A673 (cell line): ENCODE results near the gene RAC2. TPM values are rescaled to one million over a fixed set of nuclear protein-coding genes. Genes with fewer than 3 reads are reported as not detected.

Source experiments
- BruUV-seq: library from RNA; stranded (reverse); fragments of 400-500 nt; replicated peaks from 2 replicates; lab custom pipeline; 2021; lab: Mats Ljungman, UMichigan
- CTCF ChIA-PET: fragments of 300-600 bp; sonication (Branson Sonifier 250); formaldehyde crosslinking; loops from one replicate; lab custom pipeline; 2022; ENCODE audit warnings: antibody characterized with exemption; lab: Charles Lee
- POLR2A ChIA-PET: fragments of 300-600 bp; sonication (Branson Sonifier 250); formaldehyde crosslinking; loops from one replicate; lab custom pipeline; 2022; ENCODE audit warnings: antibody characterized with exemption; ENCODE audit not compliant: low non-redundant PET; lab: Charles Lee
- DNase-seq: peaks from one replicate; pipeline ENCODE4 v3.0.0-alpha.2; 2015; ENCODE audit warnings: low spot score
- H3K27ac ChIP-seq: fragments of 200-600 bp; sonication (generic); 2 replicates; pipeline ENCODE4 v1.5.1; 2016; ENCODE audit warnings: mixed run types, low read depth, mild to moderate bottlenecking, mixed read lengths, antibody characterized with exemption, low read length; ENCODE audit not compliant: poor library complexity, severe bottlenecking
- H3K27me3 ChIP-seq: fragments of 200-600 bp; sonication (generic); replicated peaks from 2 replicates; pipeline ENCODE4 v1.6.1; 2017; ENCODE audit warnings: mixed run types, low read depth, mild to moderate bottlenecking, mixed read lengths, antibody characterized with exemption, low read length; ENCODE audit not compliant: insufficient read depth, poor library complexity
- H3K36me3 ChIP-seq: fragments of 200-600 bp; sonication (generic); 2 replicates; pipeline ENCODE4 v1.6.1; 2016; ENCODE audit warnings: mixed run types, mild to moderate bottlenecking, mixed read lengths, antibody characterized with exemption, low read length; ENCODE audit not compliant: insufficient read depth, poor library complexity, severe bottlenecking
- H3K4me1 ChIP-seq: fragments of 200-600 bp; sonication (generic); 2 replicates; pipeline ENCODE4 v1.6.1; 2017; ENCODE audit warnings: mixed run types, mild to moderate bottlenecking, mixed read lengths, antibody characterized with exemption, low read length; ENCODE audit not compliant: insufficient read depth, poor library complexity, severe bottlenecking
- H3K4me3 ChIP-seq: fragments of 200-600 bp; sonication (generic); 2 replicates; pipeline ENCODE4 v1.5.1; 2016; ENCODE audit warnings: low read depth, mixed run types, mild to moderate bottlenecking, mixed read lengths, low read length; ENCODE audit not compliant: poor library complexity, severe bottlenecking
- H3K9me3 ChIP-seq: fragments of 200-600 bp; sonication (generic); 2 replicates; pipeline ENCODE4 v1.6.1; 2016; ENCODE audit warnings: mixed run types, low read depth, mild to moderate bottlenecking, mixed read lengths, antibody characterized with exemption, low read length; ENCODE audit not compliant: poor library complexity, severe bottlenecking
- EZH2 ChIP-seq: fragments of 200-600 bp; sonication (generic); IDR thresholded peaks from 2 replicates; pipeline ENCODE4 v1.6.1; 2017; ENCODE audit warnings: borderline replicate concordance, low read depth, mild to moderate bottlenecking, mixed read lengths, antibody characterized with exemption, low read length; ENCODE audit not compliant: poor library complexity, severe bottlenecking
- intact Hi-C: fragments of 100-400 bp; cut with micrococcal nuclease; formaldehyde crosslinking; loops from one replicate; pipeline ENCODE4 v1.10.0; 2022; ENCODE audit not compliant: unreplicated experiment
- total RNA-seq: library from RNA; stranded (reverse); gene quantifications from 2 replicates; pipeline ENCODE4 v1.2.3, GENCODE V29; 2021
- TF ChIP-seq, protein P1 (sequence below): fragments of 300-800, 200-600 bp; sonication (generic); conservative IDR thresholded peaks from 2 replicates; pipeline ENCODE4 v1.5.1; 2017; ENCODE audit warnings: low read depth, mild to moderate bottlenecking, antibody characterized with exemption, low read length, moderate library complexity, mixed read lengths

RAC2 gene
- total RNA-seq, 1 experiment from 2014 or later = 4.0 TPM

DNA sequence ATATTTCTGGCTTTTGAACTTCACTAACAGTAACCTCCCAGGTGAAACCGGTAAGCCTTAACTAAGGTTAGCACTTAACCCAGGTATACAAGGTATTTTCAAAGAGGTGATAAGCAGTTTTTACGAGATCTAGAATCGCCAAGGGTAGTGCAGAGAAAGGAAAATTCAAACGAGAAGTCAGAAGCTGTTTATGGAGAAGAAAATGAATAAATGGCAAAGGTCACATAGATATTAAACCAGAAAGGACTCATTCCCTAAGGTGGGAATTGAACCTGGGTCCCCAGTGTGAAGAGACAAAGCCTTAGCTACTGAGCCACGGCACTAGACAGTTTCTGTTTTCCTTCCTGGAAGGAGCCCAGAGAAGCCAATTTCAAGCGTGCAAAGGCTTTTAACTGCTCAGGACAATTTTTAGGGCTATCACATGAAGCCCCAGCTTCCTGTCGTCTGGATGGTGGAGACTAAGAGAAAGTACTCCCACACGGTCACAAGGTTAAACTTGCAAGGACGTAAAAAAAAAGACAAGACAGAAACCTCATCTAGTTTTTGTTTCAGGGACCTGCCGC is 50.4 kb downstream of the RAC2 start:
- no peak overlapping the region for H3K27ac ChIP-seq
- DNase-seq = peak; percentile 11
- H3K4me1 ChIP-seq = peaks cover 27% of the 10 kb centered on the region
- intact Hi-C loops = no loop called here
- H3K4me3 ChIP-seq = no peak overlapping the region
- H3K36me3 ChIP-seq = no peaks in the 10 kb centered on the region
- TF ChIP-seq EZH2 = no peak
- TF ChIP-seq, protein P1, sequence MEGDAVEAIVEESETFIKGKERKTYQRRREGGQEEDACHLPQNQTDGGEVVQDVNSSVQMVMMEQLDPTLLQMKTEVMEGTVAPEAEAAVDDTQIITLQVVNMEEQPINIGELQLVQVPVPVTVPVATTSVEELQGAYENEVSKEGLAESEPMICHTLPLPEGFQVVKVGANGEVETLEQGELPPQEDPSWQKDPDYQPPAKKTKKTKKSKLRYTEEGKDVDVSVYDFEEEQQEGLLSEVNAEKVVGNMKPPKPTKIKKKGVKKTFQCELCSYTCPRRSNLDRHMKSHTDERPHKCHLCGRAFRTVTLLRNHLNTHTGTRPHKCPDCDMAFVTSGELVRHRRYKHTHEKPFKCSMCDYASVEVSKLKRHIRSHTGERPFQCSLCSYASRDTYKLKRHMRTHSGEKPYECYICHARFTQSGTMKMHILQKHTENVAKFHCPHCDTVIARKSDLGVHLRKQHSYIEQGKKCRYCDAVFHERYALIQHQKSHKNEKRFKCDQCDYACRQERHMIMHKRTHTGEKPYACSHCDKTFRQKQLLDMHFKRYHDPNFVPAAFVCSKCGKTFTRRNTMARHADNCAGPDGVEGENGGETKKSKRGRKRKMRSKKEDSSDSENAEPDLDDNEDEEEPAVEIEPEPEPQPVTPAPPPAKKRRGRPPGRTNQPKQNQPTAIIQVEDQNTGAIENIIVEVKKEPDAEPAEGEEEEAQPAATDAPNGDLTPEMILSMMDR = no peak
- peaks cover 8% of the 10 kb centered on the region for H3K9me3 ChIP-seq
- ChIA-PET CTCF (no interaction called here), POLR2A (no interaction called here)
- BruUV-seq = no TSS peak
- no peaks in the 10 kb centered on the region for H3K27me3 ChIP-seq

DNA sequence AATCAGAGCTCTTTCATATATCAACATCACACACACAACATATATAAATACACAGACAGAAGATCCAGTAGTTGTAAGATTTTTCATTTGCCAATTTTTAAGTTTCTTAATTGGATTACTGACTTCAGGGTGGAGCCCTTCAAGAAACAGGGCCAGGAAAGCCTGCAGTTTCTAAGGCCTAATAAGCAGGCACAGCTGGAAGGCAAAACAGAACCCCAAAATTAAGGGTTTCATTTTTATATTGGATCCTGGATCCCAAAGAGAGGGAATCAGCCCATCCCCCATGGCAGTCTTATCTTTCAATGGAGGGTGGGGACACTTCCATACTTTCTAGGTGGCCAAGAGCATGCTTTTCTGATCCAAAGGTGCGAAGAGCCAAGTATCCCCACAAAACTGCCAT is 51.3 kb downstream of the RAC2 start:
- no peak for TF ChIP-seq EZH2
- TF ChIP-seq, protein P1 = no peak
- POLR2A ChIA-PET = no interaction called here
- Histone ChIP-seq H3K4me1 (peaks cover 30% of the 10 kb centered on the region), H3K9me3 (peaks cover 8% of the 10 kb centered on the region), H3K4me3 (no peak overlapping the region), H3K27me3 (no peaks in the 10 kb centered on the region), H3K27ac (no peak overlapping the region), H3K36me3 (no peaks in the 10 kb centered on the region)
- intact Hi-C loops = no loop called here
- CTCF ChIA-PET = no interaction called here
- DNase-seq = no peak
- BruUV-seq = no TSS peak

DNA sequence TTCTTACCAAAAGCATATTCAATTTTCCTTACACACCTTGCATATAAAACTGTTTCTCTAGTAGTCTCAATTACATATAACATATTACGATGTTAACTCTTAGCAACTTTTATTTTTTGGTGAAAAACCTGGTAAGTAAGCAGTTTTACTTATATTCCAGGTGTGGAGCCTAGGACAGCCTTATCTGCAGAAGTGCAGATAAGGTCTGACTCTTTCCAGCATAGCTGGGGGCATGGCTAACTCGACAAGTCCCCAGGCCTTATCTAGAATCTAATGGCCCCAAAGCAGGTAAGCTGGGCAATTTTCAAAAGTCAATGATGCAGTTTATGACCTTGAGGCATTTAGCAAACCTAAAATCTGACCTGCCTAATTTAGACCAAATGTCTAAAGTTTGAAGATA is 51.9 kb downstream of the RAC2 start:
- no peak overlapping the region for H3K27ac ChIP-seq
- H3K36me3 ChIP-seq = no peaks in the 10 kb centered on the region
- ChIA-PET POLR2A (no interaction called here), CTCF (no interaction called here)
- H3K4me3 ChIP-seq = no peak overlapping the region
- no peaks in the 10 kb centered on the region for H3K27me3 ChIP-seq
- peaks cover 8% of the 10 kb centered on the region for H3K9me3 ChIP-seq
- peaks cover 32% of the 10 kb centered on the region for H3K4me1 ChIP-seq
- BruUV-seq = no TSS peak
- TF ChIP-seq, protein P1 = no peak
- TF ChIP-seq EZH2 = no peak
- intact Hi-C loops = no loop called here
- no peak for DNase-seq
